H1 (cell line): Measurements from ENCODE around the gene MSTO1. TPM values are rescaled to one million over a fixed set of nuclear protein-coding genes. Genes with fewer than 3 reads are reported as not detected.
A peak's percentile ranks its signal among the peaks of the same experiment; 100 is the strongest.
"Not testable (repeated sequence)": the region's sequence is repeated elsewhere in the genome, so short reads cannot be mapped to it uniquely, and the experiment has no call there.

Experiments used
- CTCF ChIA-PET: fragments of 300-600 bp; sonication (Branson Sonifier 250); formaldehyde crosslinking; loops from one replicate; lab custom pipeline; 2021; ENCODE audit not compliant: partially characterized antibody; lab: Charles Lee
- POLR2A ChIA-PET: fragments of 300-600 bp; sonication (Branson Sonifier 250); formaldehyde crosslinking; loops from one replicate; lab custom pipeline; 2021; ENCODE audit warnings: inconsistent platforms; ENCODE audit not compliant: partially characterized antibody; lab: Charles Lee
- DNase-seq, 2 experiments: peaks; one replicate each; pipeline versions ENCODE4 v3.0.0 to v3.0.0-alpha.2; 2010 to 2022; ENCODE audit warnings: low spot score in 2 of 2, low read depth in 1 of 2, mixed read lengths in 1 of 2
- FAIRE-seq: peaks from 2 replicates; lab custom pipeline; 2011; peaks lifted over from hg19 to GRCh38; lab: Jason Lieb, UNC
- H2AFZ ChIP-seq: 2 replicates; pipeline ENCODE4 v1.8.1; 2012; ENCODE audit warnings: low read length, inconsistent platforms
- H2AK5ac ChIP-seq: 2 replicates; pipeline ENCODE4 v1.6.1; 2013; ENCODE audit warnings: low read depth, low read length
- H2BK120ac ChIP-seq: replicated peaks from 2 replicates; pipeline ENCODE3; 2013; ENCODE audit warnings: low read depth, low read length, inconsistent platforms
- H2BK12ac ChIP-seq: 2 replicates; pipeline ENCODE4 v1.6.1; 2013; ENCODE audit warnings: low read depth, low read length
- H2BK15ac ChIP-seq: 2 replicates; pipeline ENCODE4 v1.6.1; 2013; ENCODE audit warnings: low read length
- H2BK20ac ChIP-seq: 2 replicates; pipeline ENCODE4 v1.6.1; 2013; ENCODE audit warnings: low read length
- H2BK5ac ChIP-seq: 2 replicates; pipeline ENCODE4 v1.6.1; 2013; ENCODE audit warnings: low read depth, low read length
- H3K14ac ChIP-seq: 2 replicates; pipeline ENCODE4 v1.6.1; 2013; ENCODE audit warnings: inconsistent platforms; ENCODE audit not compliant: insufficient read length
- H3K18ac ChIP-seq: 2 replicates; pipeline ENCODE4 v1.6.1; 2013; ENCODE audit warnings: low read length; ENCODE audit errors: extremely low read depth
- H3K23ac ChIP-seq: 2 replicates; pipeline ENCODE4 v1.6.1; 2013; ENCODE audit warnings: inconsistent platforms; ENCODE audit not compliant: insufficient read length
- H3K23me2 ChIP-seq: 2 replicates; pipeline ENCODE4 v1.6.1; 2013; ENCODE audit warnings: low read depth, low read length
- H3K27ac ChIP-seq: 2 replicates; pipeline ENCODE4 v1.6.1; 2011; ENCODE audit warnings: low read depth, low read length, inconsistent platforms
- H3K27me3 ChIP-seq, 4 experiments: replicated peaks in 1 of 4; 1 replicate in 1 of 4; 2 replicates in 3 of 4; pipeline versions ENCODE4 v1.6.1 to v1.8.1; 2011 to 2013; ENCODE audit warnings: low read length in 3 of 4, mild to moderate bottlenecking in 3 of 4, inconsistent platforms in 2 of 4, mixed read lengths in 2 of 4, moderate library complexity in 1 of 4; ENCODE audit not compliant: control insufficient read depth in 3 of 4, insufficient read depth in 3 of 4; ENCODE audit errors: extremely low read depth in 1 of 4
- H3K36me3 ChIP-seq, 4 experiments: 2 replicates each; pipeline versions ENCODE4 v1.6.1 to v1.8.1; 2011 to 2013; ENCODE audit warnings: mild to moderate bottlenecking in 4 of 4, low read length in 3 of 4, moderate library complexity in 2 of 4, control low read depth in 1 of 4, inconsistent platforms in 1 of 4; ENCODE audit not compliant: insufficient read depth in 4 of 4, control insufficient read depth in 2 of 4
- H3K4ac ChIP-seq: replicated peaks from 2 replicates; pipeline ENCODE3; 2013; ENCODE audit warnings: low read length, low read depth, mixed read lengths, inconsistent platforms; ENCODE audit not compliant: insufficient read length
- H3K4me1 ChIP-seq, 4 experiments: replicated peaks in 1 of 4; 1 replicate in 1 of 4; 2 replicates in 3 of 4; pipeline versions ENCODE4 v1.6.1 to v1.8.1; 2011 to 2013; ENCODE audit warnings: low read length in 3 of 4, inconsistent platforms in 2 of 4, mixed read lengths in 1 of 4; ENCODE audit not compliant: insufficient read depth in 4 of 4, control insufficient read depth in 3 of 4
- H3K4me2 ChIP-seq, 2 experiments: 2 replicates each; pipeline versions ENCODE4 v1.6.1 to v1.8.1; 2011 to 2013; ENCODE audit warnings: low read depth in 2 of 2, low read length in 2 of 2, control low read depth in 1 of 2, inconsistent platforms in 1 of 2, mild to moderate bottlenecking in 1 of 2; ENCODE audit not compliant: insufficient read depth in 1 of 2
- H3K4me3 ChIP-seq, 4 experiments: fragments of 200-600, 300-600 bp in 1 of 4; sonication (generic), shearing (Covaris generic), sonication (Bioruptor Twin) in 1 of 4; 2 replicates each; pipeline versions ENCODE4 v1.5.1 to v1.8.1; 2011 to 2016; ENCODE audit warnings: low read length in 4 of 4, low read depth in 3 of 4, control low read depth in 2 of 4, inconsistent platforms in 2 of 4, mild to moderate bottlenecking in 2 of 4, mixed read lengths in 1 of 4, moderate library complexity in 1 of 4; ENCODE audit not compliant: insufficient read depth in 2 of 4; ENCODE audit errors: extremely low read depth in 1 of 4
- H3K56ac ChIP-seq: replicated peaks from 2 replicates; pipeline ENCODE3; 2013; ENCODE audit warnings: low read depth, mild to moderate bottlenecking, mixed read lengths, low read length, inconsistent platforms; ENCODE audit not compliant: insufficient read length
- H3K79me1 ChIP-seq: 2 replicates; pipeline ENCODE4 v1.6.1; 2013; ENCODE audit warnings: low read depth, low read length, control low read depth
- H3K79me2 ChIP-seq, 2 experiments: 2 replicates each; pipeline versions ENCODE4 v1.6.1 to v1.8.1; 2012 to 2013; ENCODE audit warnings: low read length in 2 of 2, mild to moderate bottlenecking in 2 of 2, inconsistent platforms in 1 of 2; ENCODE audit not compliant: insufficient read depth in 2 of 2, control insufficient read depth in 1 of 2
- H3K9ac ChIP-seq, 4 experiments: replicated peaks in 1 of 4; 1 replicate in 1 of 4; 2 replicates in 3 of 4; pipeline versions ENCODE4 v1.6.1 to v1.8.1; 2011 to 2013; ENCODE audit warnings: low read depth in 3 of 4, low read length in 3 of 4, control low read depth in 2 of 4, mild to moderate bottlenecking in 2 of 4, moderate library complexity in 2 of 4, inconsistent platforms in 1 of 4; ENCODE audit errors: extremely low read depth in 1 of 4
- H3K9me3 ChIP-seq, 2 experiments: 2 replicates each; pipeline versions ENCODE4 v1.6.1 to v1.8.1; 2012 to 2013; ENCODE audit warnings: mild to moderate bottlenecking in 2 of 2, moderate library complexity in 2 of 2, control low read depth in 1 of 2, inconsistent platforms in 1 of 2, low read depth in 1 of 2, low read length in 1 of 2, mixed read lengths in 1 of 2; ENCODE audit not compliant: insufficient read depth in 2 of 2
- H4K20me1 ChIP-seq, 2 experiments: replicated peaks in 1 of 2; 2 replicates each; pipeline versions ENCODE3 to v1.8.1; 2011 to 2013; ENCODE audit warnings: inconsistent platforms in 2 of 2, low read length in 2 of 2, mild to moderate bottlenecking in 1 of 2; ENCODE audit not compliant: insufficient read depth in 2 of 2, control insufficient read depth in 1 of 2
- H4K5ac ChIP-seq: 2 replicates; pipeline ENCODE4 v1.6.1; 2013; ENCODE audit warnings: low read length, low read depth, mixed read lengths, inconsistent platforms; ENCODE audit not compliant: insufficient read length
- H4K8ac ChIP-seq: 2 replicates; pipeline ENCODE4 v1.8.0; 2013; ENCODE audit warnings: mild to moderate bottlenecking, moderate library complexity, low read length, inconsistent platforms; ENCODE audit not compliant: insufficient read depth; ENCODE audit errors: extremely low read depth
- H4K91ac ChIP-seq: replicated peaks from 2 replicates; pipeline ENCODE3; 2013; ENCODE audit warnings: low read length, mixed read lengths, inconsistent platforms; ENCODE audit not compliant: insufficient read length
- WGBS, 2 experiments: shearing (Covaris generic) in 1 of 2; methylation state at CpG; one replicate each; pipeline versions ENCODE4 v1.1.6 to v1.1.7; 2013 to 2015; ENCODE audit warnings: low lambda C conversion rate in 2 of 2, mixed read lengths in 2 of 2, inconsistent platforms in 1 of 2, low coverage in 1 of 2, missing lambda C conversion rate in 1 of 2; ENCODE audit not compliant: insufficient replicate concordance in 2 of 2, insufficient coverage in 1 of 2, insufficient read length in 1 of 2; ENCODE audit errors: extremely low coverage in 1 of 2, missing lambda C conversion rate in 1 of 2; 5-methylcytosine and 5-hydroxymethylcytosine counted together
- polyA plus RNA-seq, 7 experiments: library from polyadenylated mRNA; depleted of rRNA in 3 of 7; stranded (reverse) in 5 of 7; unstranded in 2 of 7; fragments of >200 nt in 5 of 7; fragments of 200-250 nt in 2 of 7; gene quantifications; 1 replicate in 5 of 7; 2 replicates in 1 of 7; 4 replicates in 1 of 7; pipeline versions ENCODE4 v1.2.1 to v1.2.3, GENCODE V29; 2011 to 2013; ENCODE audit warnings: missing spikeins in 2 of 7, mixed read lengths in 2 of 7
- total RNA-seq: library from RNA; stranded (reverse); fragmentation: NEBNext Ultra II Directional; extraction: Animal tissue kit (Norgen Biotek cat#: 25700); gene quantifications from 2 replicates; pipeline ENCODE4 v1.2.1, GENCODE V29; 2021

MSTO1 gene
- total and polyA plus RNA-seq, 2 of the 8 experiments (the other 6 are each of a cell fraction or from before 2014, with no cell fraction given): 40.5 to 51.0 TPM

GRCh38 chr1:155599828-155600572 is 10.0 kb upstream of the MSTO1 start:
- H2BK15ac ChIP-seq, H2AK5ac ChIP-seq, H3K4me3 ChIP-seq, H3K36me3 ChIP-seq, H3K9me3 ChIP-seq, H2AFZ ChIP-seq, H2BK5ac ChIP-seq, POLR2A ChIA-PET, H3K27me3 ChIP-seq, H4K5ac ChIP-seq, H3K9ac ChIP-seq, H2BK12ac ChIP-seq, H3K23me2 ChIP-seq, H3K18ac ChIP-seq, H2BK20ac ChIP-seq, H3K56ac ChIP-seq, H3K14ac ChIP-seq, H4K20me1 ChIP-seq, H2BK120ac ChIP-seq, H3K79me2 ChIP-seq, H3K79me1 ChIP-seq, H3K4ac ChIP-seq, H3K4me1 ChIP-seq, FAIRE-seq, H4K91ac ChIP-seq, DNase-seq, H3K27ac ChIP-seq, H3K23ac ChIP-seq, H4K8ac ChIP-seq: not testable (repeated sequence)
- H3K4me2 ChIP-seq: peak overlapping the region in 1 of 2 experiments; percentile 50; a peak in 1 of 4 replicates
- CTCF ChIA-PET: interaction anchor here (0.6 kb wide), 1 partner anchor 124 kb away, joined by 3 read pairs; no protein-coding TSS in a partner anchor
- WGBS, 2 experiments: 58% methylated on average over 10 of the region's 12 CpGs; no CpG with 5 or more reads in 1 of the 2 experiments
